GM08714 (cell line): Measurements from ENCODE around the gene CLCN2.

Source experiments
- H3K4me3 ChIP-seq: fragments of 200-500 bp; sonication (Bioruptor generic); 2 replicates; pipeline ENCODE4 v1.5.1; 2014; ENCODE audit warnings: mild to moderate bottlenecking, low read length, inconsistent platforms
- ZNF274 ChIP-seq: IDR thresholded peaks from 2 replicates; pipeline ENCODE4 v1.6.1; 2012; ENCODE audit warnings: mild to moderate bottlenecking, low read depth, low read length

Gene CLCN2

DNA sequence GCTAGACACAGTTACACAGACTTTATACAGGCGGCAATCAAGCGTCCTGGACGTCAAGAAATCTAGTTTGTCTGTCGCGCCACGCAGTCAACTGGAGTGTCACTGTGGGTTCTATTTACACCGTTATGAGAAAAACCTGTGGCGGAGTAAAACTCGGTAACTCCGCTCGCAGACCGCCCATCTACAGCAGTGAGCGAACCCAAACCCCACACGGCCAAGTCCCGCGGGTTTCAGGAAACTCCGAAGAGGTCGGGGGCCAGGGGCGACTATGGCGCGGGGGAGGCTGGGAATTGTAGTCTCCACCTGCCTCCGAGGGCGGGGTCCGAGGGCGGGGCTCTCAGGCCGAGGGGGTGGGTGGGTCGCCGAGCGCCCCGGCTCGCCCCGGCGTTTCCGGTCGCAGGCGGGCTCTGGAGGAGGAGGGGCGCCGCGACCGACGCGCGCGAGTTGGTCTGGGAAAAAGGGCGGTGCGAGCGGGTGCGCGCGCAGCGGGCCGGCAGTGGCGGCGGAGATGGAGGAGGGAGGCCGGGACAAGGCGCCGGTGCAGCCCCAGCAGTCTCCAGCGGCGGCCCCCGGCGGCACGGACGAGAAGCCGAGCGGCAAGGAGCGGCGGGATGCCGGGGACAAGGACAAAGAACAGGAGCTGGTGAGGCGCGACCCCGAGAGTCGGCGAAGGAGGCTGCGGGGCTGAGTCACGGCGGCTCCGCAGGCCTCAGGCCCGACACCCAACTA is 62.5 kb downstream of the CLCN2 start, which contains the start of gene PSMD2:
Gene PSMD2, plus strand, starts transcription at position 483 of the 729 bp plus-strand sequence. Its CDS starts 26 bp downstream, at position 509.
- TF ChIP-seq ZNF274 = no peak
- H3K4me3 ChIP-seq = peak within 1 kb of the TSS; percentile 94

- no peak for TF ChIP-seq ZNF274
- no peak overlapping the region for H3K4me3 ChIP-seq
Measured at GRCh38 chr3:184296616-184297015, 64.8 kb downstream of the CLCN2 start.
